Measurements from ENCODE around the gene TXLNA. TPM values are rescaled to one million over a fixed set of nuclear protein-coding genes. Genes with fewer than 3 reads are reported as not detected.

Gene TXLNA
- total RNA-seq, 1 donor from 2014 or later = 17.2 TPM

DNA sequence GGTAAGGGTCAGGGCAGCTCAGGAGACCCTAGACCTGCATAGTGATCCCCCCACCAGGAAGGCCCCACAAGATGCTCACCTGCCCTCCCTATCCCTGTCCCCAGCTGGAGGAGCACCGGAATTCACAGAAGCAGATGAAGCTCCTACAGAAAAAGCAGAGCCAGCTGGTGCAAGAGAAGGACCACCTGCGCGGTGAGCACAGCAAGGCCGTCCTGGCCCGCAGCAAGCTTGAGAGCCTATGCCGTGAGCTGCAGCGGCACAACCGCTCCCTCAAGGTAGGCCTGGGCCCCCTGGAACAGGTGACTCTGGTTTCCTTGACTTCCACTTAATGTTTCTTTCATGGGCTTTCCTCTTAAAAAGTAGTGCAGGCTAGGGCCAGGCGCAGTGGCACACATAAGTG lies 8.4 kb downstream of the TXLNA start:
- Histone ChIP-seq H3K4me3 (no peak overlapping the region), H3K27me3 (ENCODE audit: low read depth) (no peaks in the 10 kb centered on the region), H3K4me1 (peaks cover 37% of the 10 kb centered on the region), H3K27ac (replicated peaks) (no peak overlapping the region), H3K36me3 (peaks cover 98% of the 10 kb centered on the region), H3K9me3 (replicated peaks) (no peaks in the 10 kb centered on the region)
- no peak for DNase-seq
- intact Hi-C loops (cut with micrococcal nuclease) = no loop called here
- TF ChIP-seq, protein P1, sequence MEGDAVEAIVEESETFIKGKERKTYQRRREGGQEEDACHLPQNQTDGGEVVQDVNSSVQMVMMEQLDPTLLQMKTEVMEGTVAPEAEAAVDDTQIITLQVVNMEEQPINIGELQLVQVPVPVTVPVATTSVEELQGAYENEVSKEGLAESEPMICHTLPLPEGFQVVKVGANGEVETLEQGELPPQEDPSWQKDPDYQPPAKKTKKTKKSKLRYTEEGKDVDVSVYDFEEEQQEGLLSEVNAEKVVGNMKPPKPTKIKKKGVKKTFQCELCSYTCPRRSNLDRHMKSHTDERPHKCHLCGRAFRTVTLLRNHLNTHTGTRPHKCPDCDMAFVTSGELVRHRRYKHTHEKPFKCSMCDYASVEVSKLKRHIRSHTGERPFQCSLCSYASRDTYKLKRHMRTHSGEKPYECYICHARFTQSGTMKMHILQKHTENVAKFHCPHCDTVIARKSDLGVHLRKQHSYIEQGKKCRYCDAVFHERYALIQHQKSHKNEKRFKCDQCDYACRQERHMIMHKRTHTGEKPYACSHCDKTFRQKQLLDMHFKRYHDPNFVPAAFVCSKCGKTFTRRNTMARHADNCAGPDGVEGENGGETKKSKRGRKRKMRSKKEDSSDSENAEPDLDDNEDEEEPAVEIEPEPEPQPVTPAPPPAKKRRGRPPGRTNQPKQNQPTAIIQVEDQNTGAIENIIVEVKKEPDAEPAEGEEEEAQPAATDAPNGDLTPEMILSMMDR (IDR thresholded peaks at IDR 0.05; ENCODE audit: borderline replicate concordance) = no peak

DNA sequence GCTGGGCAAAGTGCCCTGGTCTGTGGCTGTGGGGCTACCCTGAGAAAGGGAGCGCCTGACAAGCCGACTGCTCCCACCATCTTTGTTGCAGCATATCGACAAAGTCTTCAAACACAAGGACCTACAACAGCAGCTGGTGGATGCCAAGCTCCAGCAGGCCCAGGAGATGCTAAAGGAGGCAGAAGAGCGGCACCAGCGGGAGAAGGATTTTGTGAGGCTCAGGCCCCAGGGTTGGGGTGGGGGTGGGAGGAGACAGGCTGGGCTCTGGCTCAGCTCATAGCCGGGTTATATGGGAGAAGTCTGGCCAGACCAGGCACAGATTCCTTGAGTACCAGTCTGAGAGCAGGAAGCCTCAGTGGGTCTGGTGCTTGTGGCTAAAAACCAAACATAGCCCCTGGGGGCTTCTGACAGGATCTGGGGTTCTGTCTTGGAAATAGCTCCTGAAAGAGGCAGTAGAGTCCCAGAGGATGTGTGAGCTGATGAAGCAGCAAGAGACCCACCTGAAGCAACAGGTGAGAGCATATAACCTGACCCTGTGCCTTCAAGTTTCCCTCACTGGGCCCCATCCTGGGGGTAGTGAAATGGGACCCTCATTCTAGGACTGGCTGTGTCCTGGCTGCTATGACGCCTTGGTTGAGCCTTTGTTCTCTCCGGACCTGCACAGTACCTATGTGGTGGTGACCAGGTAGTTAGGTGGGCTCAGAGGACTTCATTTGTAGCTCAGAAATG lies 12.9 kb downstream of the TXLNA start:
- Histone ChIP-seq H3K36me3 (peaks cover 98% of the 10 kb centered on the region), H3K9me3 (replicated peaks) (no peaks in the 10 kb centered on the region), H3K27ac (replicated peaks) (no peak overlapping the region), H3K27me3 (ENCODE audit: low read depth) (no peaks in the 10 kb centered on the region), H3K4me1 (peaks cover 18% of the 10 kb centered on the region), H3K4me3 (no peak overlapping the region)
- no peak for DNase-seq
- TF ChIP-seq, protein P1 (IDR thresholded peaks at IDR 0.05; ENCODE audit: borderline replicate concordance) = no peak
- intact Hi-C loops (cut with micrococcal nuclease) = no loop called here

DNA sequence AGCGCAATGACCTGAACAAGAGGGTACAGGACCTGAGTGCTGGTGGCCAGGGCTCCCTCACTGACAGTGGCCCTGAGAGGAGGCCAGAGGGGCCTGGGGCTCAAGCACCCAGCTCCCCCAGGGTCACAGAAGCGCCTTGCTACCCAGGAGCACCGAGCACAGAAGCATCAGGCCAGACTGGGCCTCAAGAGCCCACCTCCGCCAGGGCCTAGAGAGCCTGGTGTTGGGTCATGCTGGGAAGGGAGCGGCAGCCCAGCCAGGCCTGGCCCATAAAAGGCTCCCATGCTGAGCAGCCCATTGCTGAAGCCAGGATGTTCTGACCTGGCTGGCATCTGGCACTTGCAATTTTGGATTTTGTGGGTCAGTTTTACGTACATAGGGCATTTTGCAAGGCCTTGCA lies 15.5 kb downstream of the TXLNA start:
- Histone ChIP-seq H3K9me3 (replicated peaks) (no peaks in the 10 kb centered on the region), H3K27ac (replicated peaks) (no peak overlapping the region), H3K36me3 (peaks cover 78% of the 10 kb centered on the region), H3K27me3 (ENCODE audit: low read depth) (no peaks in the 10 kb centered on the region), H3K4me1 (peaks cover 44% of the 10 kb centered on the region), H3K4me3 (no peak overlapping the region)
- intact Hi-C loops (cut with micrococcal nuclease) = no loop called here
- DNase-seq = no peak
- TF ChIP-seq, protein P1 (IDR thresholded peaks at IDR 0.05; ENCODE audit: borderline replicate concordance) = no peak

DNA sequence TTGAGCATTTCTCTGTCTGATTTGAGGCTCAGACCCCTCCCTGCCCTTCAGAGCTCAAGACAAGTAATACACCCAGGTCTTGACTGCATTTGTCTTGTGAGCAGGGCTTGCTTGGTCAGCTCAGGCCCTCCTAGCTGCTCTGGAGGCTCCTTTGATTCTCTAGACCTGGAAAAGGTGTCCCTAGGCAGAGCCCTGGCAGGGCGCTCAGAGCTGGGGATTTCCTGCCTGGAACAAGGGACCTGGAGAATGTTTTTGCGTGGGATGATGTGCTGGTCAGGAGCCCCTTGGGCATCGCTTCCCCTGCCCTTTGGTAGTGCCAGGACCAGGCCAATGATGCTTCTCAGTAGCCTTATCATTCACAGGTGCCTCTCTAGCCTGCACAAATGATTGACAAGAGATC lies 16.1 kb downstream of the TXLNA start:
- intact Hi-C loops (cut with micrococcal nuclease) = no loop called here
- Histone ChIP-seq H3K9me3 (replicated peaks) (no peaks in the 10 kb centered on the region), H3K36me3 (peaks cover 72% of the 10 kb centered on the region), H3K27ac (replicated peaks) (no peak overlapping the region), H3K4me3 (no peak overlapping the region), H3K27me3 (ENCODE audit: low read depth) (no peaks in the 10 kb centered on the region), H3K4me1 (peaks cover 49% of the 10 kb centered on the region)
- TF ChIP-seq, protein P1 (IDR thresholded peaks at IDR 0.05; ENCODE audit: borderline replicate concordance) = no peak
- no peak for DNase-seq

DNA sequence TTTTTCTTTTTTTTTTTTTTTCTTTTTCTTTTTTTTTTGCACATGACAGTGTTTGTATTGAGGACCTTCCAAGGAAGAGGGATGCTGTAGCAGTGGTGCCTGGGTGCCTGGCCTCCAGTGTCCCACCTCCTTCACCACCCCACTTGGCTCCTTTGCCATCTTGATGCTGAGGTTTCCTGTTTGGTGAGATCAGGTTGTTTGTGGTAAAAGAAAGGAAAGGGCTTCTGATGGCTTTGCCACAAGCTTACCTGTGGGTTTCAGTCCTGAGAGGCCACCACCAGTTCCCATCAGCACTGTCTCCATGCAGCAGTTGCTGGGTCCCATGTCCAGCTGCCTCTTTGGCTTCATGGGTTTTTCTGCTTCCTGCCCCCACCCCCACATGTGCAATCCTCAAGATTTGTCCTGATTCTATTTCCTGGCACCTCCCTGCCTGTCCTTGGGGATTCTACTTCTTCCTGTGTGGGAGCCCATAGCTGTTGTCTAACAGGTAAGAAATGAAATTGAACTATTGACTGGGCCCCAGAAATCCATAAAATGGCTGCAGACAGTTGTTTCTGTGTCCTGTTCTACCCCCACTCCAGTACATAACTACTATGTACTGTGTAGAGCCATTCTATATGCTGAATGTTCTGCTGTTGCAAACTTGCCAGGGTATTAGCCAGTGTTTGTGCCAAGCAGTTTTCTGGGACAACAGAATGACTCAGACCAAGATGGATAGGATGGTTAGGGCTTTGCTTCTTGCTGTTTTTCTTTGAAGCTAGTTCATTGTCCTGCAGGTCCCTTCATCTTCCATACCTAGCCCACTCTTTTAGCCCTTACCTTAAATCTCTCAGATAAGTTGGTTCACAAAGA lies 16.7 kb downstream of the TXLNA start:
- Histone ChIP-seq H3K9me3 (replicated peaks) (no peaks in the 10 kb centered on the region), H3K36me3 (peaks cover 66% of the 10 kb centered on the region), H3K4me1 (peaks cover 53% of the 10 kb centered on the region), H3K27me3 (ENCODE audit: low read depth) (no peaks in the 10 kb centered on the region), H3K27ac (replicated peaks) (no peak overlapping the region), H3K4me3 (no peak overlapping the region)
- TF ChIP-seq, protein P1 (IDR thresholded peaks at IDR 0.05; ENCODE audit: borderline replicate concordance) = no peak
- intact Hi-C loops (cut with micrococcal nuclease) = no loop called here
- DNase-seq = no peak

Measured in left ventricle myocardium inferior (tissue), 1 donor.